Embryonic facial prominence (tissue), 1 donor: ENCODE results near the gene ID1.

Experiments used
- DNase-seq: peaks from one replicate; pipeline ENCODE4 v3.0.0-alpha.2; 2016; ENCODE audit errors: extremely low spot score

Gene ID1, protein sequence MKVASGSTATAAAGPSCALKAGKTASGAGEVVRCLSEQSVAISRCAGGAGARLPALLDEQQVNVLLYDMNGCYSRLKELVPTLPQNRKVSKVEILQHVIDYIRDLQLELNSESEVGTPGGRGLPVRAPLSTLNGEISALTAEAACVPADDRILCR

DNA sequence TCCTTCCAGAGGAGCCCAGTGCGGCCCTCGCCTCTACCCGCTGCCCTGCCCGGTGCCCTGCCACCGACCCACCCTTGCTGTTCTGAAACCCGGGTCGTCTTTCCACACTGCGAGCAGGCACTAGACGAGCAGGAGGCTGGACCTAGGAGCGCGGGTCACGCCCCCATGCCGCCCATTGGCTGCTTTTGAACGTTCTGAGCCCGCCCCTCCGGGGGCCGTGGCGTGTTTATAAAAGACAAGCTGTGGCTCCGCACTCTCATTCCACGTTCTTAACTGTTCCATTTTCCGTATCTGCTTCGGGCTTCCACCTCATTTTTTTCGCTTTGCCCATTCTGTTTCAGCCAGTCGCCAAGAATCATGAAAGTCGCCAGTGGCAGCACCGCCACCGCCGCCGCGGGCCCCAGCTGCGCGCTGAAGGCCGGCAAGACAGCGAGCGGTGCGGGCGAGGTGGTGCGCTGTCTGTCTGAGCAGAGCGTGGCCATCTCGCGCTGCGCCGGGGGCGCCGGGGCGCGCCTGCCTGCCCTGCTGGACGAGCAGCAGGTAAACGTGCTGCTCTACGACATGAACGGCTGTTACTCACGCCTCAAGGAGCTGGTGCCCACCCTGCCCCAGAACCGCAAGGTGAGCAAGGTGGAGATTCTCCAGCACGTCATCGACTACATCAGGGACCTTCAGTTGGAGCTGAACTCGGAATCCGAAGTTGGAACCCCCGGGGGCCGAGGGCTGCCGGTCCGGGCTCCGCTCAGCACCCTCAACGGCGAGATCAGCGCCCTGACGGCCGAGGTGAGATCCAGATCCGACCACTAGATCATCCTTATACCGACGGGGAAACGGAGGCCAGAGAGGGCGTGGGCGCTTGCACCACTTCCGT is at the start of gene ID1:
Gene ID1 (plus strand): TSS at position 259 of the 871 bp plus-strand sequence. CDS start 99 bp downstream, at position 358.
- peak; percentile 97 for DNase-seq

DNA sequence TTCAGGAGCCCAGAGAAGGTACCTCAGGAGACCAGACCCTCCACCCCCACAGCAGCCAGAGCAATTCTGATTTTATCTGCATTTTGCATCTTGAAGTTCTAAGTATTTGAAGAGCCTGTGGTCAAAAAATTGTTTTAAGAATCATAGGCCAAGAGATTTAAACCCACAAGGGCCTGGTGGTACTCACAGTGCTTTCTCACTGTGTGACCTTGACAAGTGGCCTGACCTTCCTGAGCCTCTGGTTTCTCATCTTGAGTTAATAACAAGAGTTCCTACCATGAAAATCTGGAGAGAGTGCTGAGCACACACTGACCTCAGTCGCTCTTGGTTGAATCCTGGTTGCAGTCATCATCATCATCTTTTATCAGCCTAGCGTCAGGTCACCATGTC is 45.4 kb upstream of the ID1 start:
- no peak for DNase-seq

DNA sequence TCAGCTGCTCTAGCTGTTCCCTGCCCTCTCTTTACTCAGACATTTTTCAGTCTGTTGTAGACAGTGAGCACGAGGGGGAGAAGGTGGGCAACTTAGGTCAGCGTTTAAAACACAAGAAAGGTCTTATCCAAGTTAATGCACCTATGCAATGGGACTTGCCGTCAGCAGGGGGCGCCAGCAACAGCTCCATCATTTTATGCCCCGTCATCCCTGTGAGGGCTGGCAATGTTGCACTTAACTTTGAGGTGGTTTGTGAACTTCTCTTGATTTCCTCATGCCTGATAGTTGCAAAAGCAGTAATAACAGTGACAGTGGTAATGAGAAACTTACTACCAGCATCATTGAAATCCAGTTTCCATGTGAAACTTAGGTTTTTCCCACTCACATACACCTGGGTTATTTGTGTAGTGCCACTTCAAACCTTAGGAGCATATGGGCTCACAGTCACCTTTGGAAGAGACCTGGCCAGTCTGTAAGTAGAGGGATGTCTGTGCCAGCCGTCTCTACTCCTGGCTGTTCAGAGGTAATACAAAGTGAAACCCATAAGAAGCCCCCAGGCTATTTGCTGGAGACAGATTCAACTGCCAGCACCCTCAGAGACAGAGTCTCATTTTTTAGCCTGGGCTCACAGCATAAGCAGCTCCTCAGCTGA is 44.9 kb upstream of the ID1 start:
- DNase-seq = no peak

DNA sequence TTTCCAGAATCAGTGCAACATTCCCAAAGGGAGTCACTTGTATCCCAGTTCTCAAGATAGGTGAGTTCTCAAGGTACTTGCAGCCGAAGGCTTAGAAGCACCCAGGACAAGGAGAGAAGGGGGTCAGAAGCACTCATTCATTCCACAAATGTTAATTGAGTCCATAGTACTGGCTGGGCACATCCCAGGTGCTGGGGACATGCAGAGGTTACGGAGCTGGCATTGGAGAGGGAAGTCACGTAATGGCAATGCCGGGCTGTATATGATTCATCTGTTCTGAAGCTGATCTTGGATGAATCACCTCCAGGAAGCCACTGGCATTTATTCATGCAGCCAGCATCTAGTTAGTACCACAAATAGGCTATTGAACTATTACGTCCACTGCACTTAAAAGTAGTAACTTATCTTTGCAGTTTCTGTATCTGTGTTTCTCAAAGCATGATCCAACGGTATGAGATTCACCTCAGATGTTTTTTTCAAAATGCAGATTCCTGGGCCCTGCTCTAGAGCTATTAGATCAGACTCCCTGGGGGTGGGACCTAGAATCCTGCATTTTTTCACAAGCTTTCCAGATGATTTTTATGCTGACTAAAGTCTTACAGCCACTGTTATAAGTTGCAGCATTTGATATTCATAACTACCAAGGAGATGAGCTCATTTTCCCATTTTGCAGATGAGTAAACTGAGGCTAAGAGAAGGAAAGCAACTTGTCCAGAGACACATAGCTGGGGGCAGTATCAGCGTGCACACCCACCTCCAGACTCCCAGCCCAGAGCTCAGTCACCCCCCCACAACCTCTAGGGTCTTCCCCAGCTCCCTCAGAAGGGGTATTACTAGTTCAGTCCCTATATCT is 44.1 kb upstream of the ID1 start:
- no peak for DNase-seq

DNA sequence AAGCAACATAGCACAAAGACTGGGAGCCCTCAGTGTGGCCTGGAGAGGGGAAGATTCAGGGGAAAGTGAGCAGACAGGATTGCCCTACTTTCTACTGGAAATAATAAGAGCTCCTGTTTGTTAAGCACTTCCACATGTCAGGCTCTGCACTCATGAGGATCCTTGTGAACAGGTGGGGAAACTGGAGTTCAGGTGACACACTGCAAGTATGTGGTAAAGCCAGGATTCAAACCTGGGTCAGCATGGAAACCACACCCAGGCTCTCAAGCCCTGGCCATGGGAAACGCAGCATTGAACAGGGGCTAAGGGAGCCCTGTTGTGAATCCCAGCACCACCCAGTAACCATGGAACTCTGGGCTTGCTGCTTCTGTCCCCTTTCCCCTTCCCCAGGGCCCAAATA is 42.8 kb upstream of the ID1 start:
- no peak for DNase-seq

DNA sequence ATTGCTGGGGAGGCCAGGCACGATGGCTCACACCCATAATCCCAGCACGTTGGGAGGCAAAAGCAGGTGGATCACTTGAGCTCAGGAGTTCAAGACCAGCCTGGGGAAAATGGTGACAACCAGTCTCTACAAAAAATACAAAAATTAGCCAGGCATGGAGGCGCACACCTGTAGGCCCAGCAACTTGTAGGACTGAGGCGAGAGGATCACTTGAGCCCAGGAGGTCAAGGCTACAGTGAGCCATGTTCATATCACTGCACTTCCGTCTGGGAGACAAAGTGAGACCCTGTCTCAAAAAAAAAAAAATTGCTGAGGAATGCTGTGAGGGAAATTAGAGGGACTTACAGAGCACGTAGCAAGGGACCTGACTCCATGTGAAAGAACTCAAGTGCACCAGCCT is 40.8 kb upstream of the ID1 start:
- no peak for DNase-seq

DNA sequence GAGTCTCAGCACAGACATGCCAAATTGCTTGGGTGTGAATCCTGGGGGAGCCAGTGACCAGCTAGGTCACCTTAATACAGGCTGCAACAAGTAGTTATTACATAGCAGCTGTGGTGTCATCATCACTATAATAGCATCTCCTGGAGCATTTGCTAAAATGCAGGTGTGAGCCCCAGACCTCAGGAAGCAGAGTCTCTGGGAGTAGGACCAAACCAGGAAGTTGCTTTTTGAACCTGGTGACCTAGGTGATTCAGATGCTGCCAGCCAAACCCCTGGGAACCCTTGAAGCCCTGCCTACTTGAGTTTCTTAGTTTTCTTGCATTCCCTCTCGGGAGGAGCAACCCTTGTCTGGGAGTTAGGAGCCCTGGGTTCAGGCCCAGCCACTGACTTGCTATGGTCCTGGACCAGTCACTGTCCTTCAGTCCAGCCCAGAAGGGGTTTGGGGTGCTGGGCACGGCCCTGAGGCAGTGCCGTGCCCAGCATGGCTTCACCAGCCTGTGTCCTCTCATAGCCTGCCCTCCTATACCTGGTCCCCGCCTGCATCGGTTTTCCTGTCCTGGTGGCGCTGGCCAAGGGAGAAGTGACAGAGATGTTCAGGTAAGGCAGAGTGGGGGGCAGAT is 39.3 kb upstream of the ID1 start:
- DNase-seq = no peak

DNA sequence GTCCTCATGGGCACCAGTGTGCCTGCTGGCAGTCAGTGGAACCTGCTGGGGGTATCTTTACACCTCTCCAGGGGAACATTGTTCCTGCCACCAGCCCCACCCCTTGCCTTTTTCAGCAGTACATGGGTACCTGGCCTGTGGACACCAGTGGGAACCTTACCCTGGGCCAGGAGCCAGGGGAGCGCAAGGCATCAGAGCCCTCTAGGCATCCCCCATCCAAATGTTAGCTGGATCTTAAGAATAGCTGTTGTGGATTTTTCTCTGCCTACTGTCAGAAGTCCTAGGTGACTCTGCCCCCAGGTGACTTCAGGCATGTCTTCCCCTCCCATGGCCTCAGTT is 38.8 kb upstream of the ID1 start:
- no peak for DNase-seq

DNA sequence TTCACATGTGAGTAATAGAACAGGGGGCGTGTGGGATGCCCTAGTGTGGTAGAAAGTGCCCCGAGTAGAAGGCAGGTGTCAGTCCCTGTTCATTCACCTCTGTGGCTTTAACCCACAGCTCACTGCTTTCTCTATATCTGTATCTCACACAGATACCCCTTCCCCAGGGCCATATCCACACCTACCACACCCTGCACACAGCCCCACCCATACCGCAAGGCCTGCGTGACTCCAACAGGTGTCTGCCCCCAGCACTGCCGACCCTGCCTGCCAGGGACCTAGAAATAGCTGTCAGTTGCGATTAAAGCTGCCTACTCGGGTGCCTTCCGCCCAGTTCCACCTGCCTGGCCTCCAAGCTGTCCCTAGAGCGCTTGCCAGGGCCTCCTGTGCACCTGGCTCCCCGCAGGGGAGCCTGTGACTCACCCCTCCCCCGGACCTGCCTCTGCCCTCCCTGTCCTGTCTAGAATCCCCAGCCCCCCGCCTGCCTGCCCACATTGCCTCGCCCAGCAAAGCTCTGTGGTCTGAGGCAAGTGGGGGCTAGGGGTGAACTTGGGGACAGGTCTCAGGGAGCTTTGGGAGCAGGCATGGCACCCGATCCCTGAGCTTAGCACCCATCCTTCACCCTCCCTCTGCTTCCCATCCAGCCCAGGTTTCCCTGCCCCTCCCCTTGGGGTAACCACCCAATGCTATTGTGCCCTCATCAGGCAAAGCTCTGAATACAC is 38.3 kb upstream of the ID1 start:
- no peak for DNase-seq

DNA sequence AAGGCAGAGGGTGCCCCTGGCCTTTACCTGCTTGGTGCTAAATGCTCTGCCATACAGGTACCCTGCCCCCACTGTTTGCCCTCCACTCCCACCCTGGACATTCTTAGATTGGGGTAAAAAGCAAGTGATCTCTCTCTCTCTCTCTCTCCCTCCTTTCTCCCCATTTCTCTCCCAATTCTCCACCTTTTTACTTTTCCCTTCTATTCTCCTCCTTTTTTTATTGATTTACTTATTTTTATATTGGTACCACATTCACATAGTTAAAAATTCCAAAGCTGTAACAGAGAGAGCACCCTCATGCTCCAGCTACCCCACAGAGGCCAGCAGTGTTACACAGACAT is 37.7 kb upstream of the ID1 start:
- DNase-seq = no peak

DNA sequence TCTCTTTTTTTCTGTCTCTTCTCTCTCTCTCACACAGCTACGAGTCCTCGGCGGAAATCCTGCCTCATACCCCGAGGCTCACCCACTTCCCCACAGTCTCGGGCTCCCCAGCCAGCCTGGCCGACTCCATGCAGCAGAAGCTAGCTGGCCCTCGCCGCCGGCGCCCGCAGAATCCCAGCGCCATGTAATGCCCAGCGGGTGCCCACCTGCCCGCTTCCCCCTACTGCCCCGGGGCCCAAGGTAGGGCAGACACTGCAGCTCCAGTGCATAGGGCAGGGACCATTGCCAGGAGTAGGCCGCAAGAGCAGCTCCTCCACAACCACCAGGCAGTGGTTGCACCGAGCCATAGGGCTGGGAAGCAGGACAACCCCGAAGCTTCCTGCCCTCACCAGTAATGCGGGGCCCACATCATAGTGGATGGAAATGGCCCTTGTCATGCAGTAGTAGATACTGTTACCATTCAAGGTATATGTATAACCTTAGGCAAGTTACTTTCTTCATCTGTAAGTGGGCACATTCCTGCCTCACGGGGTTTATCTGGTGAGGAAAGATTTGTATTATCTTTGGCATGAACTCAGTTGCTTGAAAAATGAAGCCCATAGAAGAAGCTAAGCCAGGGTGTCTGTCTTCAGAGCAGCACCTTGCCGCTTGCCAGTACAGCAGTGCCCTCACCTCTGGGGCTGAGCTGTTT is 36.9 kb upstream of the ID1 start:
- no peak for DNase-seq

DNA sequence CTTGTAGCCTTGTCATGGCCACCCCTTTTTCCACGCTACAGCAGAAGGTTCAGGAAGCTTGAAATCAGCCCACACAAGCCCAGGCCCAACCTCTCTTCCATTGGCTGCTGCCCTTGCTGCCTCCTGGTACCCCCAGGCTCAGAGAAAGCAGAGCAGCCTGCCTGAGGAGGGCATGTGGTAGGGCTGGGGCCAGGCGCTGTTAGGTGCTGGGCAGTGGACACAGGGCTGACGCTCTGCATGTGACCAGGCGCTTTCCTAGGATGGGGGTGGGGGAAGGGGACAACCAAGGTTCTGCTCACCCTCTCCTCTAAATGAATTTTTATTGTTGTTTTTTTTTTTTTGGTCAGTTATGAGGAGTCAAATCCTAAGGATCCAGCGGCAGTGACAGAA is 36.3 kb upstream of the ID1 start:
- no peak for DNase-seq

DNA sequence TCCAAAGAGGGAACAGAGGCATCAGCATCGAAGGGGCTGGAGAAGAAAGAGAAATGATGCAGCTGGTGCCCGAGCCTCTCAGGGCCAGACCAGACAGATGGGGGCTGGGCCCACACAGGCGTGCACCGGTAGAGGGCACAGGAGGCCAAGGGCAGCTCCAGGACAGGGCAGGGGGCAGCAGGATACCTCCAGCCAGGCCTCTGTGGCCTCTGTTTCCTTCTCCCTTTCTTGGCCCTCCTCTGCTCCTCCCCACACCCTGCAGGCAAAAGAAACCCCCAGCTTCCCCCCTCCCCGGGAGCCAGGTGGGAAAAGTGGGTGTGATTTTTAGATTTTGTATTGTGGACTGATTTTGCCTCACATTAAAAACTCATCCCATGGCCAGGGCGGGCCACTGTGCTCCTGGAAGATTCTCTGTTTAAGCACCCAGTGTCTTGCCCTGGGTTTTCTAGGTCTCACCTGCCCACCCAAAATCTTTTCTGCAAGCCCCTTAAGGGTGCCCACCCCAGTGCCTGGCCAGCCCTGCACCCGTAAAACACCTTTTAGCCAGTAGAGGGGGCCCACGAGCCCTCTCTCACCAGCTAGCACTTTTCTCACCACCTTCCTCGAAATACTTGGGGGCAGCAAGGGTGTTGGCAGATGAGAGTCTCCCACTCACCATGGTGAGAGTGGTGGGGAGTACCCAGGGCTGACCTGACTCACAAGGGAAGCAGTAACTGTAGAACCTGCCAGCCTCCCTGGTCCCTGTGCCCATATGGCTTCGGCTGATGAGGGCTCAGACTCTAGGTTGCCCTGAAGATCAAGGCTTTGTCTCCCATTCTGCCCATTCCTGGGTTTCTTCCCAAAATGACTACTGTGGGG is 35.7 kb upstream of the ID1 start:
- no peak for DNase-seq

DNA sequence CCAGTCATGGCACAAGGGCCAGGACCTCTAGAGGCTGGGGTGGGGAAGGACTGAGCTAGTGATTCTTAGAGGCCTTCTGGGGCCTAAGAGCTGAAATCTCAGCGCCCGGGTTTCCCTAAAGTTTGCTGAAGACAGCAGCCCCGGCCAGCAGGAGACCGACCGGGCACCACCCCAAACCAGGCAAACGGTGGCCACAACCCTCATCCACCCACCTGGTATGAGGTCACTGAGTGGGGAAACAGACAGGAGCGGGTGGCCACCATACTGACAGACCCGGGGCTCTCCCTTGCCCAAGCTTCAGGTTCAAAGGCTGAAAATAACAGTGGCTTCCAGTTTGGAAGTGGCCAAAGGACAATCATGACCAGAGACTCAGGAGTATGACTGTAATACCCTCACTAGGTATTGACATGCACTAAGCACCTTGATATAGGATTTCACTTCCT is 35.0 kb upstream of the ID1 start:
- no peak for DNase-seq

DNA sequence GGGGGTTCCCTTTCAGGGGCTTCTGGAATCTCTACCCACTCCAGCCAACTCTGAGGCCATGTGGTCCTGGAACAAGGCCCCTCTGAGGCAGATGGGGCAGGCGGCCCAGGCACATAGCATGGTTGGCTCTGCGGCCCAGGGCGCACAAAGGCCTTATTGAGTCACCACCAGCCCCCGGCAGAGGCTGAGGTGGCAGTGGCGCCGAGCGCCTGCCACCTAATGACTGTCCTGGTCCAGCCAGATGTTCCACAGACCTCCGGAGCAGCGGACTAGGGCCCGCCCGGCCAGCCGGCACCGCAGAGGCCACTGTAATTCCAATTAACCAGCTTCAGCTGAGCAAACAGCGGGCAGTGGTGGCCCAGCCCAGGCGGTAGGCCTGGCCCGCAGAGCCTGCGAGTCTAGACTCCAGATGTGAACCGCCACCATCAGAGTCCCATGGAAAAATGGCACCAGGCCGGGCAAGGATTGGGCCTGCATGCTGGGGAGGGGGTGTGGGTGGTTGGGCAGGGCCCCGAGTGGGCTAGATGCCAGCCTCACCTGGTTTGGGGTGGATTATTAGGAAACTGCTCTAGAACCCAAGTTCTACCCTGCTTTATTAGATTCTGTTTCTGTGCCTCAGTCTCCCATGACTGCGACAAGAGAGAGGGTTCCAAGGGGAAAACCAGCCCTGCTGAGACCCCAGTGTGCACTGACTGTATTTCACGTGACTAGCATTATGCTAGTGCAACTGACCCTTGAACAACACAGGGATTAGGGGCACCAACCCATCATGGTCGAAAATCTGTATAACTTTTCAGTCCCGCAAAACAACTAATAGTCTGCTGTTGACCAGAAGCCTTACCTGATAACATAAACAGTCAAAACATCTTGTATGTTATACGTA is 34.1 kb upstream of the ID1 start:
- no peak for DNase-seq

DNA sequence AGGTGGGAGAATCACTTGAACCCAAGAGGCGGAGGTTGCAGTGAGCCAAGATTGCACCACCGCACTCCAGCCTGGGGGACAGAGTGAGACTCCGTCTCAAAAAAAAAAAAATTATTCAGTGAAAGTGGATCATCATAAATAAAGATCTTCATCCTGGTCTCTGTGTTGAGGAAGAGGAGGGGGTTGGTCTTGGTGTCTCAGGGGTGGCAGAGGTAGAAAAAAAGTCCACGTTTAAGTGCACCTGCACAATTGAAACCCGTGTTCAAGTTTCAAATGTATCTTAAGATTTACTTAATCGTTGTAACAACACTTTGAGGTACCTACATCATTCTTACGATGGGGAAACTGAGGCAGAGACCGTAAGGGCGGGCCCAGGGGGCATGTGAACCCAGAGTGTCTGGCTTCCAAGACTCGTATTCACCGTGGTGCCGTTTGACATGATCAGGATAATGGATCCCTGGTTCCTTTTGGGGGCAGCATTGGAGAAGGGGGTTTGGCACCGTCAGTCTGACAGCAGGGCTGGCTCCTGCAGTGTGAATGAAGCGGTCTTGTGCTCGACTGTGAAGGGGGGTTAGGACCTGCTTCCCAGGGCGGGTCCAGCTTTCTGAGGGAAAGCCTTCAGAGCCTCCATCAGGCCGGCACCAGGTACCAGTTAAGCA is 32.9 kb upstream of the ID1 start:
- DNase-seq = no peak

DNA sequence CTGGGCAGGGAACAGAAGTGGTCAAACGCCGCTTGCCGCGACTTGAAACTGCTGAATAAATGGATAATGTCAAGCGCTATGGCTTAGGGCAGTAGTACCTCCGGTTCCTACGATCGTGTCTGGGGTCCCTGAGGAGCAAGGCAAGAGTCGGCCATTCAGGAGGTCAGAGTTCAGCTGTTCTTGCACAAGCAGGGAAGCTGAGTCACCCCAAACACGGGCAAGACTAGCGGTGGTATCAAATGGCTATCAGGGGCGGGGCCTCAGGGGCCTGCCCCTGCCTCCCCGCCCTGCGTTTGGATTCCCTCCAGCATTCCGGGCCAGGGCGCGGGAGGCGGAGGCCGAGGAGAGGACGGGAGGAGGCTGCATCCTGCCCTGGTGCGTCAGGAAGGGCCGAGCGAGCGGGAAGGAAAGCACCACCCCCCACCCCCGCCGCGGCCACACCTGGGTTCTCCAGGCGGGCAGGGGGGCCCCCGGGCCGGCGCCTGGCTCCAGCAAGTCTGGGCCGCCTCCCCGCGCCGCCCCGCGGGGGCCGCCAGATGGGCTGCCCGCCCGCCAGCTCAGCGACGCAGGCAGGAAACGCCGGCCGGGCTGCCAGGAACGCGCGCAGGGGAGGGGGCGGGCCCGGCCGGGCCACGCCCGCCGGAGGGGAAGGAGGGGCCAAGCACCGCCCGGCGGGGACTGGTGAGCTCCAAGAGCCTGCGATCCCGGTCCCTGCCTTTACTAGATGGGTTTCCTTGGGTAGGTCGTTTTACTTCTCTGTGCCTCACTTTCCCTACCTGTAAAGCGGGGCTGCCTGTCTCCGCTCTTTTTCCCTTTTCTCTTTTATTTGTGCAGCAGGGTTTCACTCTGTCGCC is 32.2 kb upstream of the ID1 start:
- DNase-seq = peak; percentile 90
